ENCODE measurements around the gene SPECC1L.

DNA sequence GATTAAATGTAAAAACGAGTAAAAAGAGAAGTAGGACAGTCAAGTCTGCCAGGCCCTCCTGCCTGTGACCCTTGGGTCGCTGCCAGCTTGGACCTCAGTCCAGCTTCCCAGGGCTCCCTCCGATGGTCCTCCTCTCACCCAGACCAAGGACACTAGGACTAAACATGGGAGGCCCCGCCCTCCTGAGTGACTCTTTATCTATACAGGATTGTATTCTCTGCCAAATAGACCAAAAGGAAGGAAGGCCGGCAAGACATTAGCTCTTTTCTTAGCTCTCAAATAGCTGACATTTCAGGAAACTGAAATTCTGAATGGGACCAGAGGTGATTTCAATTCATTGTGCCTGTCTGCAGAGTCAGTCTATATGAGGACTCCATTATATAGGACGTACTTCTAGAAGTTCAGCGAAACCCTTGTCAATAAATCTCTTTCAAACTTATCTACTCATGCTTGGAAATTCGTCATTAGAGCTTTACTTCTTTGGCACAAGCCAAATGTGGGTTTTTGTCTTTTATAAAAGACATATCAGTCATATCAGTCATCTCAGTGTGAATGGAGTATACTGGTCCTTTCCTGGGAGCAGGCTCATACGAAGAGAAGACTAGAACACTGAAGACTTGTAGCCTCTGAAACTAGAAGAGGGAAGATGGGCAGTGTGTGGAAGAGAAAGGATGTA lies 185.3 kb downstream of the SPECC1L start:
- TF ChIP-seq CTCF (IDR thresholded peaks at IDR 0.05) (no peak), POLR2A (IDR thresholded peaks at IDR 0.05; ENCODE audit: low read depth) (no peak), POLR2AphosphoS5 (IDR thresholded peaks at IDR 0.05) (no peak), EP300 (IDR thresholded peaks at IDR 0.05) (no peak)
